PFSK-1 (cell line): ENCODE results near the gene IDI2.

Source experiments
- FOXP2 ChIP-seq: optimal IDR thresholded peaks from 2 replicates; pipeline ENCODE3; 2011; ENCODE audit warnings: borderline replicate concordance, control low read depth, inconsistent platforms; ENCODE audit not compliant: insufficient read depth; ENCODE audit errors: extremely low read length, extremely low read depth
- POLR2AphosphoS5 ChIP-seq: IDR thresholded peaks from 2 replicates; pipeline ENCODE4 v1.6.1; 2012; ENCODE audit warnings: low read depth, mild to moderate bottlenecking, control low read depth, low read length, moderate library complexity
- REST ChIP-seq, 2 experiments: IDR thresholded peaks; 2 replicates each; pipeline versions ENCODE4 v1.6.1 to v1.8.0; 2011 to 2012; ENCODE audit warnings: low read depth in 2 of 2, low read length in 2 of 2, control low read depth in 1 of 2, inconsistent platforms in 1 of 2, mild to moderate bottlenecking in 1 of 2, moderate library complexity in 1 of 2; ENCODE audit not compliant: insufficient read depth in 1 of 2
- SIN3A ChIP-seq: IDR thresholded peaks from 2 replicates; pipeline ENCODE4 v1.6.1; 2012; ENCODE audit warnings: mild to moderate bottlenecking, low read length, moderate library complexity, borderline replicate concordance; ENCODE audit not compliant: insufficient read depth
- TAF1 ChIP-seq: IDR thresholded peaks from 2 replicates; pipeline ENCODE4 v1.6.1; 2012; ENCODE audit warnings: low read length, control low read depth, borderline replicate concordance; ENCODE audit not compliant: insufficient read depth

IDI2 gene

GRCh38 chr10:1009071-1009494 lies 16.6 kb downstream of the IDI2 start:
- TF ChIP-seq REST (IDR thresholded peaks at IDR 0.05; ENCODE audit: insufficient read depth in 1 of 2, low read depth in 2 of 2, low read length in 2 of 2) (no peak), FOXP2 (no peak), POLR2AphosphoS5 (no peak), TAF1 (no peak), SIN3A (no peak)

- no peak for TF ChIP-seq POLR2AphosphoS5
- no peak for TF ChIP-seq REST (IDR thresholded peaks at IDR 0.05; ENCODE audit: insufficient read depth in 1 of 2, low read depth in 2 of 2, low read length in 2 of 2)
These were observed 18.1 kb downstream of the IDI2 start for GRCh38 chr10:1007583-1007982.

- TF ChIP-seq TAF1 (no peak), FOXP2 (no peak), REST (IDR thresholded peaks at IDR 0.05; ENCODE audit: insufficient read depth in 1 of 2, low read depth in 2 of 2, low read length in 2 of 2) (no peak), SIN3A (no peak)
These were observed 19.1 kb downstream of the IDI2 start for GRCh38 chr10:1006573-1006972.

- TF ChIP-seq TAF1: no peak
- TF ChIP-seq SIN3A: no peak
- no peak for TF ChIP-seq REST (IDR thresholded peaks at IDR 0.05; ENCODE audit: insufficient read depth in 1 of 2, low read depth in 2 of 2, low read length in 2 of 2)
- TF ChIP-seq POLR2AphosphoS5: no peak
- TF ChIP-seq FOXP2: no peak
These were observed 21.6 kb downstream of the IDI2 start for GRCh38 chr10:1003884-1004670.

GRCh38 chr10:1002425-1003006 lies 23.1 kb downstream of the IDI2 start:
- TF ChIP-seq POLR2AphosphoS5 (no peak), REST (IDR thresholded peaks at IDR 0.05; ENCODE audit: insufficient read depth in 1 of 2, low read depth in 2 of 2, low read length in 2 of 2) (no peak), TAF1 (no peak), FOXP2 (no peak), SIN3A (no peak)
